Natural killer cell treated with Interleukin-12 subunit alpha and Interleukin-12 subunit beta and Interleukin-15 and Interleukin-18, amount 100 ng/mL, for 72 hours (primary cell): ENCODE measurements around the gene TOMM70. TPM values are rescaled to one million over a fixed set of nuclear protein-coding genes. Genes with fewer than 3 reads are reported as not detected.

ENCODE experiments used
- ATAC-seq, 2 donors: fragments of 150-1000 bp; cut with Tn5 transposase in 1 of 2; sonication (Bioruptor Pico), chemical (Tn5 transposase) in 1 of 2; 2 replicates each; pipeline ENCODE4 v1.10.0; 2021
- DNase-seq: peaks from one replicate; pipeline ENCODE4 v3.0.0; 2022; ENCODE audit warnings: low spot score
- H3K27ac Mint-ChIP-seq, 2 donors: 1 replicate in 1 of 2; 2 replicates in 1 of 2; pipeline ENCODE4 v1.8.0; 2022; ENCODE audit warnings: mixed read lengths in 2 of 2, mild to moderate bottlenecking in 1 of 2, moderate library complexity in 1 of 2
- H3K27me3 Mint-ChIP-seq, 2 donors: 1 replicate in 1 of 2; 2 replicates in 1 of 2; pipeline ENCODE4 v1.8.0; 2022; ENCODE audit warnings: mixed read lengths in 2 of 2
- H3K36me3 Mint-ChIP-seq: one replicate; pipeline ENCODE4 v1.8.0; 2022; ENCODE audit warnings: mixed read lengths
- H3K4me1 Mint-ChIP-seq, 2 donors: 1 replicate in 1 of 2; 2 replicates in 1 of 2; pipeline ENCODE4 v1.8.0; 2022; ENCODE audit warnings: low read depth in 2 of 2, mixed read lengths in 2 of 2, mild to moderate bottlenecking in 1 of 2
- H3K4me3 Mint-ChIP-seq: one replicate; pipeline ENCODE4 v1.8.0; 2022; ENCODE audit warnings: mixed read lengths
- H3K9me3 Mint-ChIP-seq: 2 replicates; pipeline ENCODE4 v1.8.0; 2022; ENCODE audit warnings: mixed read lengths
- total RNA-seq, 2 donors: library from RNA; stranded (reverse); gene quantifications; one replicate each; pipeline ENCODE4 v1.2.3, GENCODE V29; 2022

TOMM70 gene
- total RNA-seq, 2 donors from 2014 or later, result 46.0 to 49.3 TPM

GRCh38 chr3:100424261-100424660 is 23.4 kb upstream of the TOMM70 start:
- no peak for DNase-seq
- Mint-ChIP-seq H3K4me1 (no peaks in the 10 kb centered on the region), H3K27ac (no peak overlapping the region), H3K27me3 (peaks cover 0 to 13% of the 10 kb centered on the region in 2 donors), H3K36me3 (no peaks in the 10 kb centered on the region), H3K4me3 (no peak overlapping the region), H3K9me3 (no peaks in the 10 kb centered on the region)
- ATAC-seq, result no peak

- Mint-ChIP-seq H3K27ac (no peak overlapping the region), H3K27me3 (peaks cover 0 to 11% of the 10 kb centered on the region in 2 donors), H3K9me3 (no peaks in the 10 kb centered on the region), H3K4me1 (no peaks in the 10 kb centered on the region), H3K36me3 (no peaks in the 10 kb centered on the region), H3K4me3 (no peak overlapping the region)
- ATAC-seq, result no peak
- DNase-seq, result no peak
Measured at GRCh38 chr3:100423611-100424010, 22.7 kb upstream of the TOMM70 start.

GRCh38 chr3:100420885-100421284 is 20.0 kb upstream of the TOMM70 start:
- ATAC-seq, result no peak
- Mint-ChIP-seq H3K36me3 (no peaks in the 10 kb centered on the region), H3K4me3 (no peak overlapping the region), H3K9me3 (no peaks in the 10 kb centered on the region), H3K27ac (no peak overlapping the region), H3K4me1 (no peaks in the 10 kb centered on the region), H3K27me3 (peaks cover 0 to 5% of the 10 kb centered on the region in 2 donors)
- DNase-seq, result no peak

GRCh38 chr3:100419406-100419805 is 18.5 kb upstream of the TOMM70 start:
- Mint-ChIP-seq H3K4me3 (no peak overlapping the region), H3K36me3 (no peaks in the 10 kb centered on the region), H3K4me1 (no peaks in the 10 kb centered on the region), H3K27me3 (peaks cover 0 to 2% of the 10 kb centered on the region in 2 donors), H3K9me3 (no peaks in the 10 kb centered on the region), H3K27ac (no peak overlapping the region)
- DNase-seq (no peak), ATAC-seq (no peak)

- no peak for ATAC-seq
- peak overlapping the region in 1 of 2 donors; percentile 30 for H3K27ac Mint-ChIP-seq
- no peak overlapping the region for H3K4me3 Mint-ChIP-seq
Measured at GRCh38 chr3:100416863-100417262, 16.0 kb upstream of the TOMM70 start.

GRCh38 chr3:100416176-100416575 is 15.3 kb upstream of the TOMM70 start:
- Mint-ChIP-seq H3K36me3 (no peaks in the 10 kb centered on the region), H3K9me3 (no peaks in the 10 kb centered on the region), H3K27me3 (no peaks in the 10 kb centered on the region), H3K4me3 (no peak overlapping the region), H3K27ac (no peak overlapping the region), H3K4me1 (no peaks in the 10 kb centered on the region)
- no peak for DNase-seq
- ATAC-seq, result no peak

More at GRCh38 chr3:100416863-100417262, 16.0 kb upstream of the TOMM70 start:
- DNase-seq, result no peak
- H3K27me3 Mint-ChIP-seq, result no peaks in the 10 kb centered on the region
- no peaks in the 10 kb centered on the region for H3K36me3 Mint-ChIP-seq
- H3K4me1 Mint-ChIP-seq, result no peaks in the 10 kb centered on the region
- no peaks in the 10 kb centered on the region for H3K9me3 Mint-ChIP-seq

GRCh38 chr3:100413613-100414012 is 12.7 kb upstream of the TOMM70 start:
- Mint-ChIP-seq H3K36me3 (peaks cover 5% of the 10 kb centered on the region), H3K9me3 (no peaks in the 10 kb centered on the region), H3K4me1 (no peaks in the 10 kb centered on the region), H3K4me3 (no peak overlapping the region), H3K27ac (no peak overlapping the region), H3K27me3 (no peaks in the 10 kb centered on the region)
- no peak for DNase-seq
- no peak for ATAC-seq

- peaks cover 5% of the 10 kb centered on the region for H3K36me3 Mint-ChIP-seq
- no peak overlapping the region for H3K4me3 Mint-ChIP-seq
- H3K4me1 Mint-ChIP-seq, result no peaks in the 10 kb centered on the region
- no peak for ATAC-seq
- DNase-seq, result no peak
- H3K9me3 Mint-ChIP-seq, result no peaks in the 10 kb centered on the region
- H3K27me3 Mint-ChIP-seq, result no peaks in the 10 kb centered on the region
- no peak overlapping the region for H3K27ac Mint-ChIP-seq
Measured at GRCh38 chr3:100412912-100413590, 12.2 kb upstream of the TOMM70 start.

GRCh38 chr3:100411091-100411982 is 10.4 kb upstream of the TOMM70 start:
- Mint-ChIP-seq H3K27me3 (no peaks in the 10 kb centered on the region), H3K4me3 (no peak overlapping the region), H3K4me1 (no peaks in the 10 kb centered on the region), H3K9me3 (peaks cover 7% of the 10 kb centered on the region), H3K27ac (no peak overlapping the region), H3K36me3 (peaks cover 12% of the 10 kb centered on the region)
- ATAC-seq (no peak), DNase-seq (no peak)

GRCh38 chr3:100407977-100408532 is 7.2 kb upstream of the TOMM70 start:
- Mint-ChIP-seq H3K4me1 (peaks cover 6 to 10% of the 10 kb centered on the region in 2 donors), H3K27ac (no peak overlapping the region), H3K36me3 (peaks cover 12% of the 10 kb centered on the region), H3K27me3 (no peaks in the 10 kb centered on the region), H3K9me3 (peaks cover 7% of the 10 kb centered on the region), H3K4me3 (no peak overlapping the region)
- ATAC-seq, result no peak
- DNase-seq, result no peak

GRCh38 chr3:100407164-100407563 is 6.3 kb upstream of the TOMM70 start:
- no peak for ATAC-seq
- Mint-ChIP-seq H3K27me3 (no peaks in the 10 kb centered on the region), H3K9me3 (peaks cover 7% of the 10 kb centered on the region), H3K4me1 (peaks cover 6 to 11% of the 10 kb centered on the region in 2 donors), H3K36me3 (peaks cover 12% of the 10 kb centered on the region), H3K27ac (no peak overlapping the region), H3K4me3 (no peak overlapping the region)
- DNase-seq, result no peak

- no peak for ATAC-seq
- peaks cover 7% of the 10 kb centered on the region for H3K9me3 Mint-ChIP-seq
- peaks cover 7% of the 10 kb centered on the region for H3K36me3 Mint-ChIP-seq
- H3K27ac Mint-ChIP-seq, result no peak overlapping the region
- no peak for DNase-seq
- H3K27me3 Mint-ChIP-seq, result no peaks in the 10 kb centered on the region
- H3K4me3 Mint-ChIP-seq, result no peak overlapping the region
- H3K4me1 Mint-ChIP-seq, result peaks cover 30 to 32% of the 10 kb centered on the region in 2 donors
Measured at GRCh38 chr3:100404250-100404548, 3.3 kb upstream of the TOMM70 start.

GRCh38 chr3:100403362-100404249 is 2.7 kb upstream of the TOMM70 start:
- no peaks in the 10 kb centered on the region for H3K27me3 Mint-ChIP-seq
- peaks cover 7% of the 10 kb centered on the region for H3K9me3 Mint-ChIP-seq
- no peak for ATAC-seq
- H3K36me3 Mint-ChIP-seq, result peaks cover 7% of the 10 kb centered on the region
- peaks cover 33% of the 10 kb centered on the region in 2 donors for H3K4me1 Mint-ChIP-seq
- no peak for DNase-seq
- no peak overlapping the region for H3K27ac Mint-ChIP-seq
- H3K4me3 Mint-ChIP-seq, result peak overlapping the region; percentile 93
